Measurements from ENCODE around the gene PYGB. TPM values are rescaled to one million over a fixed set of nuclear protein-coding genes. Genes with fewer than 3 reads are reported as not detected.

Gene PYGB
- total RNA-seq, 1 donor from 2014 or later, result 117 TPM

GRCh38 chr20:25254571-25254970 lies 6.7 kb downstream of the PYGB start:
- Histone ChIP-seq H3K4me3 (no peak overlapping the region), H3K9me3 (no peaks in the 10 kb centered on the region), H3K27ac (no peak overlapping the region), H3K36me3 (peaks cover 0 to under 1% of the 10 kb centered on the region in 2 donors), H3K4me1 (peaks cover 63% of the 10 kb centered on the region), H3K27me3 (no peaks in the 10 kb centered on the region)
- TF ChIP-seq POLR2A (IDR thresholded peaks at IDR 0.05), result no peak
- TF ChIP-seq POLR2AphosphoS5 (IDR thresholded peaks at IDR 0.05; ENCODE audit: insufficient read depth in 1 of 2, low read depth in 1 of 2), result no peak
- TF ChIP-seq CTCF (IDR thresholded peaks at IDR 0.05), result no peak
- no peak for DNase-seq (ENCODE audit: extremely low spot score in 2 of 2)
- intact Hi-C loops (cut with DNase I), result no loop called here

DNA sequence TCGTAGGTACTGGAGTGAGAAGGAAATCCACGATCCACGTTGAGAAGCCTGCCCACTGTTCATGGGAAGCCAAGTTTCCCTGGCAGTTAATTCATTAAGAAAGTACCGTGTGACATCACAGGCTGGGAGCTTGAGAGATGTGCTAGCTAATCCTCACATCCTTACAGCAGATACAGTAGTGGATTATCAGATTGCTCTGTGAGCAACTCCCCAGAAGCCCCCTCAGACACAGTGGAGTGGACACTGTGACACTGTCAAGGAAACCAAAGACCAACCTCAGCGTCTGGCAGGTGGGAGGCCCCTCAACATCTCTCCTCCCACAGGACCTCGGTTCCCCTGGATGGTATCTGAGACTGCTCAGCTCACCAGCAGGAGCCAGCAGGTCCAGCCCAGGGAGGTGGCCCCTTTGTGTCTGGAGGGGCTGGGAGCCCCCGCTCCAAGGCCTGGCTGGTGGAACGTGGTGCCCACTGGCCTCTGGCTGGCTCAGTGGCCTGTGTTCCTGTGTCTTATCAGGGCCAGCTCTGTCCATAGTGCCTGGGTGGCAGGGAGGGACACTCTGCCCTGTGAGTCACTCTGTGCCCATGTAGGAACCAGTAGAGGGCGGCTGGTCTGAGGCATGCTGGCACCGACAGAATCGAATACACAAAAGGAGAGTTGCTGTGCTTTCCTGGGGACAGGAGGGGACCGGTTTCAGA lies 7.2 kb downstream of the PYGB start:
- peaks cover 57% of the 10 kb centered on the region for H3K4me1 ChIP-seq
- TF ChIP-seq POLR2A (IDR thresholded peaks at IDR 0.05), result no peak
- no peak for TF ChIP-seq POLR2AphosphoS5 (IDR thresholded peaks at IDR 0.05; ENCODE audit: insufficient read depth in 1 of 2, low read depth in 1 of 2)
- TF ChIP-seq CTCF (IDR thresholded peaks at IDR 0.05), result no peak
- DNase-seq (ENCODE audit: extremely low spot score in 2 of 2), result peak in 1 of 2 donors; percentile 95
- H3K36me3 ChIP-seq, result peaks cover 0 to 5% of the 10 kb centered on the region in 2 donors
- intact Hi-C loops (cut with DNase I), result no loop called here
- H3K9me3 ChIP-seq, result no peaks in the 10 kb centered on the region
- peak overlapping the region; percentile 35 for H3K27ac ChIP-seq
- H3K27me3 ChIP-seq, result no peaks in the 10 kb centered on the region
- H3K4me3 ChIP-seq, result no peak overlapping the region

DNA sequence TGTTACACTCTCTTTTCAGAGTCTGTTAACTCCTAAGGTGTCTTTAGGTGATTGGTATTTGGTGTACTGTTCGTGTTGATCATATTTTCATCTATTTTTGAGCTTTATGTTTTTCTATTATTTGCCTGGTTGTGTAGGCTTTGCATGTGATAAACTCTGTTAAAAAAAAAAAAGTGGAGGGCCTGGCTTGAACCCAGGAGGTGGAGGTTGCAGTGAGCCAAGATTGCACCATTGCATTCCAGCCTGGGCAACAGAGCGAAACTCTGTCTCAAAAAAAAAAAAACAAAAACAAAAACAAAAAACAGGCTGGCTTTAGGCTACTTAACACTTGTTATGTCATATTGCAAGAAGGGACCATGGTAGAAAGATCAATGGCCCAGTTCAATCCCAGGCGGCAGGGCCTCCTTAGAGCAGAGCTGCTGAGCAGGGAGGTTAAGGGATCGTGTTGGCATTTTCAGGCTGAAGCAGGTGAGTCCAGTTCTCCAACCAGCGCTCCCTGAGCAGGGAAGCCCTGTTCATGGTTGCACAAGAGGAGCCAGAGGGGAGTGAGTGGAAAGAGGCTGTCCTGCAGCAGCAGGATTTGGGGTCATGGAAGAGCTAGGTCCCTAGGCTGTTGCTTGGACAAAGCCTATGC lies 8.5 kb downstream of the PYGB start:
- Histone ChIP-seq H3K27me3 (no peaks in the 10 kb centered on the region), H3K4me3 (no peak overlapping the region), H3K9me3 (no peaks in the 10 kb centered on the region), H3K27ac (no peak overlapping the region), H3K36me3 (peaks cover 0 to 17% of the 10 kb centered on the region in 2 donors), H3K4me1 (peaks cover 45% of the 10 kb centered on the region)
- peak in 1 of 2 donors; percentile 89 for DNase-seq (ENCODE audit: extremely low spot score in 2 of 2)
- intact Hi-C loops (cut with DNase I), result no loop called here
- TF ChIP-seq POLR2AphosphoS5 (IDR thresholded peaks at IDR 0.05; ENCODE audit: insufficient read depth in 1 of 2, low read depth in 1 of 2) (no peak), CTCF (IDR thresholded peaks at IDR 0.05) (no peak), POLR2A (IDR thresholded peaks at IDR 0.05) (no peak)

DNA sequence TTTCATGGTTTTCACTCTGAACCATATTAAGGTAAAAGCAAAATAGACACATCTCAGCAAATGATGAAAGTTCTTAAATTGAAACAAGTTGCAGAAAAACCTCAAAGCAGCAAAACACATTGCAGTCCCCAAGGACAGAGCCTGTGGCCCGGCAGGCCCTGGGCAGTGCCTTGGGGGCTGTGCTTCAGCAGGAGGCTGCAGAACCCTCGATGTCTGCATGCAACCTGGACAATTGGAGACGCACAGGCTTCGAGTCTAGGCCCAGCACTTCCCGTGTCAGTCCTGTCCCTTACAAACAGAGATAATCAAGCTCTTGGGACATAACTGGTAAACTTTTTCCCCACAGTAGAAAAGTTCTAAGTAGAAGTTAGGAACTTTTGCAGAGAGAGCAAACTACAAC lies 9.2 kb downstream of the PYGB start:
- Histone ChIP-seq H3K27ac (no peak overlapping the region), H3K27me3 (no peaks in the 10 kb centered on the region), H3K4me1 (peaks cover 40% of the 10 kb centered on the region), H3K36me3 (peaks cover 0 to 18% of the 10 kb centered on the region in 2 donors), H3K9me3 (no peaks in the 10 kb centered on the region), H3K4me3 (no peak overlapping the region)
- no peak for DNase-seq (ENCODE audit: extremely low spot score in 2 of 2)
- TF ChIP-seq CTCF (IDR thresholded peaks at IDR 0.05) (no peak), POLR2A (IDR thresholded peaks at IDR 0.05) (no peak), POLR2AphosphoS5 (IDR thresholded peaks at IDR 0.05; ENCODE audit: insufficient read depth in 1 of 2, low read depth in 1 of 2) (no peak)
- intact Hi-C loops (cut with DNase I), result no loop called here
